ENCODE measurements around the gene PC. TPM values are rescaled to one million over a fixed set of nuclear protein-coding genes. Genes with fewer than 3 reads are reported as not detected.

Gene PC
- total RNA-seq, 2 donors from 2014 or later, result 9.1 to 12.7 TPM

GRCh38 chr11:66868082-66868725 is 90.0 kb downstream of the PC start:
- no peak overlapping the region for H3K27ac Mint-ChIP-seq
- H3K4me1 Mint-ChIP-seq (ENCODE audit: low read depth), result peaks cover 14% of the 10 kb centered on the region
- no peaks in the 10 kb centered on the region for H3K27me3 Mint-ChIP-seq (ENCODE audit: low read depth)
- H3K9me3 Mint-ChIP-seq, result no peaks in the 10 kb centered on the region
- DNase-seq, result no peak
- H3K36me3 Mint-ChIP-seq (ENCODE audit: insufficient read depth in 2 of 2), result no peaks in the 10 kb centered on the region
- no peak overlapping the region for H3K4me3 Mint-ChIP-seq
- ATAC-seq (replicated peaks in 1 of 2), result no peak

- no peaks in the 10 kb centered on the region for H3K36me3 Mint-ChIP-seq (ENCODE audit: insufficient read depth in 2 of 2)
- H3K9me3 Mint-ChIP-seq, result no peaks in the 10 kb centered on the region
- peaks cover 14% of the 10 kb centered on the region for H3K4me1 Mint-ChIP-seq (ENCODE audit: low read depth)
- no peaks in the 10 kb centered on the region for H3K27me3 Mint-ChIP-seq (ENCODE audit: low read depth)
- H3K4me3 Mint-ChIP-seq, result no peak overlapping the region
- no peak overlapping the region for H3K27ac Mint-ChIP-seq
- DNase-seq (no peak), ATAC-seq (replicated peaks in 1 of 2) (no peak)
Observed at GRCh38 chr11:66867425-66868040, 90.7 kb downstream of the PC start.

GRCh38 chr11:66866511-66866986 is 91.6 kb downstream of the PC start:
- ATAC-seq (replicated peaks in 1 of 2) (no peak), DNase-seq (no peak)
- H3K9me3 Mint-ChIP-seq, result no peaks in the 10 kb centered on the region
- no peaks in the 10 kb centered on the region for H3K36me3 Mint-ChIP-seq (ENCODE audit: insufficient read depth in 2 of 2)
- peaks cover 14% of the 10 kb centered on the region for H3K4me1 Mint-ChIP-seq (ENCODE audit: low read depth)
- H3K27me3 Mint-ChIP-seq (ENCODE audit: low read depth), result no peaks in the 10 kb centered on the region
- H3K27ac Mint-ChIP-seq, result no peak overlapping the region
- H3K4me3 Mint-ChIP-seq, result no peak overlapping the region

- Mint-ChIP-seq H3K27ac (no peak overlapping the region), H3K4me3 (no peak overlapping the region), H3K36me3 (ENCODE audit: insufficient read depth in 2 of 2) (no peaks in the 10 kb centered on the region), H3K27me3 (ENCODE audit: low read depth) (no peaks in the 10 kb centered on the region), H3K4me1 (ENCODE audit: low read depth) (peaks cover 14% of the 10 kb centered on the region), H3K9me3 (no peaks in the 10 kb centered on the region)
- ATAC-seq (replicated peaks in 1 of 2) (no peak), DNase-seq (no peak)
Observed at GRCh38 chr11:66866007-66866406, 92.2 kb downstream of the PC start.

GRCh38 chr11:66864924-66865697 is 93.1 kb downstream of the PC start:
- H3K9me3 Mint-ChIP-seq, result no peaks in the 10 kb centered on the region
- ATAC-seq (replicated peaks in 1 of 2), result no peak
- no peak overlapping the region for H3K4me3 Mint-ChIP-seq
- DNase-seq, result no peak
- H3K36me3 Mint-ChIP-seq (ENCODE audit: insufficient read depth in 2 of 2), result no peaks in the 10 kb centered on the region
- peaks cover 14% of the 10 kb centered on the region for H3K4me1 Mint-ChIP-seq (ENCODE audit: low read depth)
- no peaks in the 10 kb centered on the region for H3K27me3 Mint-ChIP-seq (ENCODE audit: low read depth)
- no peak overlapping the region for H3K27ac Mint-ChIP-seq

GRCh38 chr11:66864172-66864901 is 93.8 kb downstream of the PC start:
- peaks cover 11% of the 10 kb centered on the region for H3K4me1 Mint-ChIP-seq (ENCODE audit: low read depth)
- no peak overlapping the region for H3K4me3 Mint-ChIP-seq
- no peaks in the 10 kb centered on the region for H3K36me3 Mint-ChIP-seq (ENCODE audit: insufficient read depth in 2 of 2)
- no peak for DNase-seq
- no peaks in the 10 kb centered on the region for H3K27me3 Mint-ChIP-seq (ENCODE audit: low read depth)
- no peak for ATAC-seq (replicated peaks in 1 of 2)
- H3K9me3 Mint-ChIP-seq, result no peaks in the 10 kb centered on the region
- H3K27ac Mint-ChIP-seq, result no peak overlapping the region

GRCh38 chr11:66863428-66864125 is 94.6 kb downstream of the PC start:
- Mint-ChIP-seq H3K4me1 (ENCODE audit: low read depth) (peaks cover 3% of the 10 kb centered on the region), H3K27ac (no peak overlapping the region), H3K27me3 (ENCODE audit: low read depth) (no peaks in the 10 kb centered on the region), H3K36me3 (ENCODE audit: insufficient read depth in 2 of 2) (no peaks in the 10 kb centered on the region), H3K9me3 (no peaks in the 10 kb centered on the region), H3K4me3 (no peak overlapping the region)
- DNase-seq, result no peak
- ATAC-seq (replicated peaks in 1 of 2), result no peak

- Mint-ChIP-seq H3K4me1 (ENCODE audit: low read depth) (no peaks in the 10 kb centered on the region), H3K4me3 (no peak overlapping the region), H3K27ac (no peak overlapping the region), H3K36me3 (ENCODE audit: insufficient read depth in 2 of 2) (no peaks in the 10 kb centered on the region), H3K27me3 (ENCODE audit: low read depth) (no peaks in the 10 kb centered on the region), H3K9me3 (no peaks in the 10 kb centered on the region)
- DNase-seq (no peak), ATAC-seq (replicated peaks in 1 of 2) (no peak)
Observed at GRCh38 chr11:66862559-66863037, 95.6 kb downstream of the PC start.

- Mint-ChIP-seq H3K36me3 (ENCODE audit: insufficient read depth in 2 of 2) (no peaks in the 10 kb centered on the region), H3K27me3 (ENCODE audit: low read depth) (no peaks in the 10 kb centered on the region), H3K27ac (no peak overlapping the region), H3K4me1 (ENCODE audit: low read depth) (no peaks in the 10 kb centered on the region), H3K9me3 (no peaks in the 10 kb centered on the region), H3K4me3 (no peak overlapping the region)
- ATAC-seq (replicated peaks in 1 of 2) (no peak), DNase-seq (no peak)
Observed at GRCh38 chr11:66861774-66862558, 96.2 kb downstream of the PC start.

GRCh38 chr11:66861038-66861773 is 97.0 kb downstream of the PC start:
- no peak overlapping the region for H3K4me3 Mint-ChIP-seq
- no peaks in the 10 kb centered on the region for H3K27me3 Mint-ChIP-seq (ENCODE audit: low read depth)
- no peaks in the 10 kb centered on the region for H3K9me3 Mint-ChIP-seq
- no peak overlapping the region for H3K27ac Mint-ChIP-seq
- H3K36me3 Mint-ChIP-seq (ENCODE audit: insufficient read depth in 2 of 2), result peaks cover 0 to 1% of the 10 kb centered on the region in 2 donors
- no peak for DNase-seq
- no peak for ATAC-seq (replicated peaks in 1 of 2)
- no peaks in the 10 kb centered on the region for H3K4me1 Mint-ChIP-seq (ENCODE audit: low read depth)

- no peak for ATAC-seq (replicated peaks in 1 of 2)
Observed at GRCh38 chr11:66860449-66860831, 97.7 kb downstream of the PC start.

More at GRCh38 chr11:66860449-66860831, 97.7 kb downstream of the PC start:
- Mint-ChIP-seq H3K27me3 (ENCODE audit: low read depth) (no peaks in the 10 kb centered on the region), H3K4me3 (no peak overlapping the region), H3K4me1 (ENCODE audit: low read depth) (no peaks in the 10 kb centered on the region), H3K9me3 (no peaks in the 10 kb centered on the region), H3K36me3 (ENCODE audit: insufficient read depth in 2 of 2) (peaks cover 0 to 1% of the 10 kb centered on the region in 2 donors), H3K27ac (no peak overlapping the region)
- no peak for DNase-seq
